K562 (cell line): Measurements from ENCODE around the gene POU2F1. TPM values are rescaled to one million over a fixed set of nuclear protein-coding genes. Genes with fewer than 3 reads are reported as not detected.

Source experiments
- ATAC-seq: fragments of 200-7000 bp; cut with Tn5 transposase; 3 replicates; pipeline ENCODE4 v1.9.1; 2020; ENCODE audit warnings: moderate library complexity
- BruUV-seq: library from RNA; stranded (reverse); fragments of 400-500 nt; replicated peaks from 2 replicates; lab custom pipeline; 2021; lab: Mats Ljungman, UMichigan
- CTCF ChIA-PET: fragments of 300-600 bp; formaldehyde crosslinking; extraction: SDS; loops from one replicate; lab custom pipeline; 2021; ENCODE audit warnings: low intra/inter-chr PET ratio; lab: Yijun Ruan, JAX
- POLR2A ChIA-PET: fragments of 300-600, 350-650 bp; sonication (Branson Sonifier 250); formaldehyde crosslinking; extraction: SDS; loops from one replicate; lab custom pipeline; 2021; ENCODE audit warnings: antibody characterized with exemption, inconsistent platforms; lab: Yijun Ruan, JAX
- DNase-seq, 4 experiments: peaks; one replicate each; pipeline versions ENCODE4 v3.0.0 to v3.0.0-alpha.2; 2011 to 2018; ENCODE audit warnings: low spot score in 3 of 4, mixed read lengths in 3 of 4; ENCODE audit errors: extremely low read depth in 1 of 4
- FAIRE-seq: peaks from 2 replicates; lab custom pipeline; 2011; peaks lifted over from hg19 to GRCh38; lab: Jason Lieb, UNC
- H2AFZ ChIP-seq: 2 replicates; pipeline ENCODE4 v1.6.0; 2011; ENCODE audit warnings: low read depth, low read length, control low read depth, inconsistent platforms
- H3K27ac ChIP-seq: fragments of 200-600 bp; 3 replicates; pipeline ENCODE4 v1.8.0; 2011; ENCODE audit warnings: low read depth, mild to moderate bottlenecking, control low read depth, inconsistent platforms, low read length, moderate library complexity, mixed read lengths; ENCODE audit errors: extremely low read depth
- H3K27me3 ChIP-seq, 2 experiments: fragments of 300-600 bp in 1 of 2; 2 replicates in 1 of 2; 3 replicates in 1 of 2; pipeline versions ENCODE4 v1.6.0 to v1.8.0; 2011; ENCODE audit warnings: inconsistent platforms in 2 of 2, low read length in 2 of 2, mild to moderate bottlenecking in 1 of 2, mixed read lengths in 1 of 2, moderate library complexity in 1 of 2; ENCODE audit not compliant: control insufficient read depth in 2 of 2, insufficient read depth in 2 of 2
- H3K36me3 ChIP-seq: fragments of 300-600 bp; 3 replicates; pipeline ENCODE4 v1.8.0; 2011; ENCODE audit warnings: mild to moderate bottlenecking, low read length, inconsistent platforms; ENCODE audit not compliant: control insufficient read depth, insufficient read depth
- H3K4me1 ChIP-seq, 2 experiments: fragments of 200-600 bp in 1 of 2; replicated peaks in 1 of 2; 2 replicates in 1 of 2; 3 replicates in 1 of 2; pipeline versions ENCODE4 v1.5.1 to v1.8.0; 2011; ENCODE audit warnings: inconsistent platforms in 2 of 2, low read length in 2 of 2, mild to moderate bottlenecking in 1 of 2, mixed read lengths in 1 of 2, moderate library complexity in 1 of 2; ENCODE audit not compliant: control insufficient read depth in 2 of 2, insufficient read depth in 2 of 2
- H3K4me2 ChIP-seq: 2 replicates; pipeline ENCODE4 v1.6.1; 2011; ENCODE audit warnings: low read length, control low read depth, inconsistent platforms, mixed read lengths; ENCODE audit not compliant: insufficient read depth
- H3K4me3 ChIP-seq: fragments of 200-600 bp; sonication (generic), shearing (Covaris generic); 2 replicates; pipeline ENCODE4 v1.5.1; 2016; ENCODE audit warnings: control low read depth, inconsistent platforms
- H3K79me2 ChIP-seq: fragments of 200-600 bp; 3 replicates; pipeline ENCODE4 v1.8.0; 2011; ENCODE audit warnings: low read length, inconsistent platforms; ENCODE audit not compliant: control insufficient read depth, insufficient read depth
- H3K9ac ChIP-seq, 2 experiments: 2 replicates each; pipeline versions ENCODE4 v1.6.0 to v1.6.1; 2011; ENCODE audit warnings: low read depth in 2 of 2, low read length in 2 of 2, control low read depth in 1 of 2, inconsistent platforms in 1 of 2, mild to moderate bottlenecking in 1 of 2, mixed read lengths in 1 of 2; ENCODE audit not compliant: insufficient read depth in 1 of 2
- H3K9me1 ChIP-seq: one replicate; pipeline ENCODE4 v1.6.0; 2011; ENCODE audit warnings: inconsistent platforms, mild to moderate bottlenecking, low read length, moderate library complexity; ENCODE audit not compliant: control insufficient read depth, insufficient read depth
- H3K9me3 ChIP-seq: replicated peaks from 2 replicates; pipeline ENCODE4 v1.5.1; 2011; ENCODE audit warnings: low read depth, low read length, inconsistent platforms; ENCODE audit not compliant: control insufficient read depth, insufficient read depth
- H4K20me1 ChIP-seq: replicated peaks from 2 replicates; pipeline ENCODE4 v1.6.1; 2011; ENCODE audit warnings: low read length, inconsistent platforms, mixed read lengths; ENCODE audit not compliant: control insufficient read depth, insufficient read depth
- CEBPB ChIP-seq: fragments of 450-650 bp; IDR thresholded peaks from 2 replicates; pipeline ENCODE4 v1.6.1; 2016; ENCODE audit warnings: missing genetic modification characterization, missing compliant biosample characterization
- CEBPG ChIP-seq, 3 experiments: fragments of 200-800 bp in 1 of 3; sonication (Bioruptor generic) in 1 of 3; sonication (generic) in 1 of 3; formaldehyde crosslinking in 1 of 3; IDR thresholded peaks in 2 of 3; conservative IDR thresholded peaks in 1 of 3; 2 replicates each; pipeline versions ENCODE4 v1.6.1 to v1.8.0; 2016 to 2022; ENCODE audit warnings: missing compliant biosample characterization in 2 of 3, missing genetic modification characterization in 2 of 3, mild to moderate bottlenecking in 1 of 3, missing genetic modification reagents in 1 of 3
- CTCF ChIP-seq, 3 experiments: IDR thresholded peaks in 2 of 3; conservative IDR thresholded peaks in 1 of 3; 2 replicates each; pipeline ENCODE4 v1.5.1; 2011 to 2012; ENCODE audit warnings: low read length in 3 of 3, mild to moderate bottlenecking in 3 of 3, control low read depth in 2 of 3, improper control_type of control experiment in 1 of 3, inconsistent platforms in 1 of 3, low read depth in 1 of 3, mixed read lengths in 1 of 3, moderate library complexity in 1 of 3; ENCODE audit not compliant: insufficient read depth in 2 of 3
- GATA2 ChIP-seq: sonication (generic); formaldehyde crosslinking; IDR thresholded peaks from 2 replicates; pipeline ENCODE4 v1.4.0; 2020; ENCODE audit warnings: mild to moderate bottlenecking, missing genetic modification reagents
- GATAD2A ChIP-seq: fragments of 450-650 bp; IDR thresholded peaks from 2 replicates; pipeline ENCODE4 v1.6.1; 2017
- NONO ChIP-seq, 2 experiments: fragments of 200-400 bp in 1 of 2; fragments of 450-650 bp in 1 of 2; formaldehyde crosslinking in 1 of 2; IDR thresholded peaks; 2 replicates each; pipeline ENCODE4 v1.6.1; 2017; ENCODE audit warnings: low read depth in 2 of 2, mild to moderate bottlenecking in 2 of 2, moderate library complexity in 2 of 2, low read length in 1 of 2
- NR0B1 ChIP-seq: fragments of 450-650 bp; IDR thresholded peaks from one replicate; pipeline ENCODE4 v1.6.1; 2018; ENCODE audit warnings: mild to moderate bottlenecking, moderate library complexity; ENCODE audit not compliant: partially characterized antibody
- PREB ChIP-seq: sonication (generic); formaldehyde crosslinking; IDR thresholded peaks from 2 replicates; pipeline ENCODE4 v1.8.1; 2023; ENCODE audit warnings: mild to moderate bottlenecking, missing genetic modification reagents
- PTRF ChIP-seq: fragments of 450-650 bp; IDR thresholded peaks from 2 replicates; pipeline ENCODE4 v1.6.1; 2016; ENCODE audit warnings: mild to moderate bottlenecking, missing genetic modification characterization, missing compliant biosample characterization
- SRSF3 ChIP-seq: fragments of 200-400 bp; formaldehyde crosslinking; IDR thresholded peaks from 2 replicates; pipeline ENCODE4 v1.6.1; 2016; ENCODE audit warnings: mild to moderate bottlenecking, low read length, moderate library complexity; ENCODE audit not compliant: insufficient read depth
- ZNF592 ChIP-seq: fragments of 450-650 bp; IDR thresholded peaks from 2 replicates; pipeline ENCODE4 v1.6.1; 2017; ENCODE audit warnings: antibody characterized with exemption, mild to moderate bottlenecking
- WGBS: fragments of 100-300 bp; shearing (Covaris generic); methylation state at CpG from one replicate; pipeline ENCODE4 v1.1.6; 2016; ENCODE audit warnings: low coverage, mixed read lengths; ENCODE audit not compliant: insufficient coverage; ENCODE audit errors: missing lambda C conversion rate; 5-methylcytosine and 5-hydroxymethylcytosine counted together
- in situ Hi-C: fragments of 300-500 bp; cut with MboI; formaldehyde crosslinking; loops from 4 replicates; pipeline ENCODE4 v1.15.0; 2018; ENCODE audit warnings: inconsistent platforms, mixed read lengths
- intact Hi-C: fragments of 100-400 bp; cut with micrococcal nuclease; formaldehyde crosslinking; loops from 2 replicates; pipeline ENCODE4 v1.14.2; 2022
- polyA plus RNA-seq, 8 experiments: library from polyadenylated mRNA; depleted of rRNA in 4 of 8; stranded (reverse) in 5 of 8; unstranded in 3 of 8; fragments of >200 nt; fragmentation: Nextera tagmentation in 2 of 8; fragmentation: Illumina TruSeq in 1 of 8; extraction: Ambion mirVana in 2 of 8; extraction: Trizol in 1 of 8; gene quantifications; 2 replicates each; pipeline versions ENCODE4 v1.2.1 to v1.2.3, GENCODE V29; 2011 to 2014; ENCODE audit warnings: inconsistent platforms in 1 of 8, missing spikeins in 1 of 8
- total RNA-seq, 7 experiments: library from RNA; depleted of rRNA in 6 of 7; stranded (reverse); fragments of >200 nt in 6 of 7; fragmentation: Illumina TruSeq in 2 of 7; extraction: Trizol in 2 of 7; gene quantifications; 2 replicates each; pipeline versions ENCODE4 v1.2.1 to v1.2.3, GENCODE V29; 2011 to 2021; ENCODE audit warnings: low replicate concordance in 1 of 7

Gene POU2F1
- total and polyA plus RNA-seq, 9 of the 15 experiments (the other 6 are each of a cell fraction or from before 2014, with no cell fraction given) = 2.6 to 22.3 (median 8.8) TPM

- Histone ChIP-seq H3K36me3 (peaks cover 16% of the 10 kb centered on the region), H3K79me2 (no peaks in the 10 kb centered on the region), H3K4me1 (peaks cover 0 to under 1% of the 10 kb centered on the region in 2 experiments; a peak in 1 of 5 replicates), H3K27me3 (no peaks in the 10 kb centered on the region), H3K9me1 (no peaks in the 10 kb centered on the region), H3K27ac (no peak overlapping the region), H3K4me2 (no peak overlapping the region), H3K9ac (no peak overlapping the region), H2AFZ (no peak overlapping the region), H3K4me3 (no peak overlapping the region), H3K9me3 (no peaks in the 10 kb centered on the region), H4K20me1 (no peaks in the 10 kb centered on the region)
- CTCF ChIA-PET = no interaction called here
- POLR2A ChIA-PET = interaction anchor here (0.5 to 1.4 kb wide), 2 partner anchors 10 to 139 kb away, joined by 3 read pairs; no protein-coding TSS in a partner anchor
- ATAC-seq = no peak
- no peak for FAIRE-seq
- intact Hi-C loops = no loop called here
- DNase-seq = no peak
- in situ Hi-C loops = no loop called here
- BruUV-seq = no TSS peak
- 98% methylated on average over 7 of the region's 7 CpGs for WGBS
- TF ChIP-seq PTRF (no peak), ZNF592 (no peak), CEBPG (CRISPR knock-in tag; IDR thresholded peaks at IDR 0.05) (no peak), CEBPG (tag; conservative IDR thresholded peaks at IDR 0.05 in 1 of 2, IDR thresholded peaks at IDR 0.05 in 1 of 2) (peak; percentile 41 to 71), CTCF (IDR thresholded peaks at IDR 0.05 in 2 of 3, conservative IDR thresholded peaks at IDR 0.05 in 1 of 3; ENCODE audit: insufficient read depth in 2 of 3, low read depth in 1 of 3, low read length in 3 of 3) (no peak), PREB (CRISPR knock-in tag) (no peak), NR0B1 (no peak), NONO (IDR thresholded peaks at IDR 0.05; ENCODE audit: low read depth in 2 of 2, low read length in 1 of 2) (no peak), CEBPB (tag) (peak; percentile 78), SRSF3 (no peak), GATAD2A (no peak), GATA2 (CRISPR knock-in tag) (no peak)
Measured at GRCh38 chr1:167392200-167392696, 171.6 kb downstream of the POU2F1 start.
